T follicular helper cell (primary cell): ENCODE measurements around the gene DPM2.

Experiments
- DNase-seq: peaks from one replicate; pipeline ENCODE4 v3.0.0-alpha.2; 2020; ENCODE audit warnings: low read depth

Gene DPM2

DNA sequence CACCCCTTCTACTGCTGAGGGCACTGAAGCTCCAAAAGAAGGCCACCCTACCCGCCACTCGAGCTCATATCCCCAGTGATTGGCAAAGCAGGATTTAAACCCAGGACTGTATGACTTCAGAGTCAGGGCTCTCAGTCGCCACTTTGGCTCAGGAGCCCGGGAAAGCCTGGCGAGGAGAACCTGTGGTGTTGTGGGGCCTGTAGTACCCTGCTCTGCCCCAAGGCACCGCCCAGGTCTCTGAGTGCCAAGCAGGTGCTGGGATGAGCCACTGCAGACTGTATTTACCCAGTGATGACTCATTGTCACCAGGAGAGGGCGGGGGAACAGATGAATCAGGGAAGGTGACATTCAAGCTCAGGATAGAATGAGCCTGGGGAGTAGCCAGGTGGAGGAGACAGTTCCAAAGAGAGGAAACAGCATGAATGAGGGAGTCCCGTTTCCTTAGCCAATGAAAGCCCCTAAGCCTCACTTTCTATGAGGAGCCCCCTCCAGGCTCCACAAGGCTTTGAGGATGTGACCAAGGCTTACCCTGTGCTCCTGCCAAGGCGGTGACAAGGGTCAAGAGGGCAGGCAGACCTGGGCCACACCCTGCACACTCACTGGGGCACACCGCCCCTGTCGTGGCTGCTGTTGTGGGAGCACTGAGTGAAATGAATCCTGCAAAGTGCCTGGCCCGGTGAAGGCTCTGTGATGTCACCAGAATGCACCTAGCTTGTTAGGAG, 17.8 kb upstream of the DPM2 start:
- DNase-seq: peak; percentile 80

- no peak for DNase-seq
These were observed 17.2 kb upstream of the DPM2 start for GRCh38 chr9:127954831-127955293.

DNA sequence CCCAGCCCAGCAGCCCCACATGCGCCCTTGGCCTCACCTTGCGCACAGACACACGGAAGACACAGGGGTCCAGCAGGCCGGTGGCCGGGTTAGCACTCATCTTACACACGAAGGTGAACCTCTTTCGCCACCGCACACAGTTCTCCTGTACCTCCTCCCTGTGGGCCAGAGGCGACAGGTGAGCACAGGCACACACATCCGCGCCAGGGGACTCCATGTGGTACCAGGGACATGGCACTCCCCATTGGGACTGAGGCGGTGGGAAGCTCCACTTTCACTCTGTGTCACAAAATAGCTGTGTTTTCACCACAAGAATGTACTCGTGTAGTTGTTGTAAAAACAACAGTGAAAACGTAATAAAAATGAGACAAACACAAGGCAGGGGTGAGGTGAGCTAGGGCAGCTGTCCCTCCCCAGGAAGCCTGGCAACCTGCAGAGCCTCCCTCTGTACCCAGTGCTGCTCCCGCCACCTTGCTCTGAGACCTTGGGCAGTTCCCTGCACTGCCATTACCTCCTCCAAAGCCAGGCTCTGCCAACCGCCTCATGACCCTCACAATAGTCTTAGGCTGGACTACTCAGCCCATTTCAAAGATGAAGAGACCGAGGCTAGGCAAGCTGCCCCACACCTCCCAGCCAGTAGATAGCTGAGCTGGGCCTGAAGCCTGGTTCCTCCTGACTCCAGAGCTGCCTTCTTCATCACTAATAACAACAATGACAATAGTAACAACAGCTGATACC, 16.3 kb upstream of the DPM2 start:
- DNase-seq: no peak

GRCh38 chr9:127953154-127953553, 15.5 kb upstream of the DPM2 start:
- DNase-seq: no peak

- no peak for DNase-seq
These were observed 13.0 kb upstream of the DPM2 start for GRCh38 chr9:127950513-127951289.

DNA sequence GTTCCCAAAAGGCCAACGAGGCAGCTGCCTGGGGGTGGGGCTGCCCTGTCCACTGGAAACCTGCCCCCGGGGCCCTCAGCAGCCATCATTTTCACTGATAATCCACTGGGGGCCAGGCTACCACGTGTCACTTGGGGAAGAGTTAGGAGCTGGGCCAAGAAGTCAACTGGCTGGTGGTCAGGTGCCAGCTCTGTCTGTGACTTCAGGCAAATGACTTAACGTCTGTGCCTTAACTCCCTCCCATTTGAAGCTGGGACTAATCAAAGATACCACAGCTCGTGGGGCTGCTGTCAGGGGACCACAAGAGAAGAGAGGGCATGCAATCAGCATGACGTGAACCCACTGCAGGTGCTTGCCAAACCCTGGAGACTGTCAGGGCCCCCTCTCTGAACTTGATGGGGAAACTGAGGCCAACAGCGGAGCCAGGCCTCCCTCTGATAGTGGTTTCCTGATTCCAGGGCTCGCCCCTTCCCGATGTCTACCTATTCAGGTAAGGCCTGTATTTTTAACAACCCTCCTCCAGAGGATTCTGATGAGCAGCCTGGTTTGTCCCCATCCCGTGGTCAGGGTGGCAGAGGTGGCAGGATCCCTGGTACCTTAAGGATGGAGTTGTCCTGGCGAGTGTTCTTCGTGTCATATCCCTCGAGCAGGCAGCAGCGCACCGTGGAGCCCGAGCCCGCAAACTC, 12.3 kb upstream of the DPM2 start:
- DNase-seq: no peak

DNA sequence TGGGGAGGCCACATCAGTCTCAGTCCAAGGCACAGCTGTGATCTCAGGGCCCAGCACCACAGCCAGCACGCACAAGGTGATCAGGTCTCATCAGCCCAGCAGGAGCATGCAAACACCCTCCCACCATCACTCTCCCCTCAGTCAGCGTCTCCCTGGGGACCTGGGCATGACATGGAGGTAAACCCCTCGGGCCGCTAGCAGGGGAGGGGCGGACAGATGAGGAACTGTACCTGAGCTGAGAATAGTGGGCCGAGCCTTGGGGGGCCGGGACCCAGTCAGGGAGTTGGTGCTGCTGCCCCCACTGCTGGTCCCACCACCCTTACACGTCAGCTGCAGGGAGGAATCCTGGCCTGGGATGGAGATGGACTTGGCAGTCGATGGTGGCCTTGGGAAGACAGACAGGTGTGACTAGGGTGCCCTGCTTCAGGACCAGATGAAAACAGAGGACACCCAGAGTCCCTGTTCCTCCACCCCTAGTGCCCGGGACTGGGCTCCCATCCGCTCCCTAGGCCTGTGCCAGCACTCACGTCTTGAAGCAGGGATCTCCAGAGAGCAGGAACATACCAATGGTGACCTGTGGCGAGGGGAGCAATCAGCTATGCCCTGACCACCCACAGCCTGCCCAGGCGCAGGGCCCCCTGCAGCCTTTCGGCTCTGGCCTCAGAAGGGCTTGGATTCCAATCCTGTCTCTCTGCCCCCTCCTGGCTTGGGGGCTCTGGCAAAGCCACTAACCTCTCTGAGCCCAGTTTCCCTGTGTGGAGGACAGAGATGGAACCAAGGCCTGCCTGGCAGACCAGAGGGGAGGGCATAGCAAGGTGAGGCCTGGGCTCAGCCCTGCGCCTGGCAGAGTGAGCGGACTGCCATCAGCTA, 10.4 kb upstream of the DPM2 start:
- DNase-seq: no peak

GRCh38 chr9:127946728-127947127, 9.1 kb upstream of the DPM2 start:
- DNase-seq: no peak

DNA sequence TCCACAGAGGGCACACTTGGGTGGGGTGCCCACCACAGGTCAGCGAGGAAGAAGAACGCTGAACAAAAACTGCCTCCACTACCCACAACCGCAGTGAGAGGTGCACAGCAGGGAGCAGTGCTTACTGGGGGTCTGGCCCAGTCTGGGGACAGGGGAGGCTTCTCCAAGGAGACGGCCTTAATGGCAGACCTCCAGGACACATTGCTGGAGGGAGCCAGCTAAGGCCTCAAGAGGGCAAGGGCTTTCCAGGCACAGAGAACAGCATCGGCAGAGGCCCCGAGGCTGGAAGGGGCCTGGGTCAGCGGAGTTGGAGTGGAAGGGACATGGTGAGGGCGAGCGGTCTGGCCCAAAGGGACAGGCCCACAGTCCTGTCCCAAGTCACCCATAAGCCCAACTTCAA, 8.3 kb upstream of the DPM2 start:
- no peak for DNase-seq

DNA sequence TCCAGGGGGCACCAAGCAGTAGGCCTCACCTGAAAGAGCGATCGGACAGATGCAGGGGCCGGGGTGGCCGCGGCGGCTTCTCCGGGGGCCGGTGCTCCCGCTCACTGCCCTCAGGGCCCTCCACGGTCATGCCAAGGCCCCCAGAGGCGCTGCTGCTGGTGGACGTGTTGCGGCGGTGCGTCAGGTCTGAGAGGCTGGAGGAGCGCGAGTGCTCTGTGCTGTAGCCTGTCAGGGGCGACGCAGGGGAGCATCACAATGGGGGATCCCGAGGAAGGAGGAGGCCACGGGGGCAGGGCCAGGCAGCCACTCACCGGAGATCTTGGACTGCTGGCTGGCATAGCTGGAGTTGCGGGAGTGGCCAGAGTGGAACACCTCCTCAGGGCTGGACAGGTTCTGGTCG, 7.7 kb upstream of the DPM2 start:
- DNase-seq: no peak

DNA sequence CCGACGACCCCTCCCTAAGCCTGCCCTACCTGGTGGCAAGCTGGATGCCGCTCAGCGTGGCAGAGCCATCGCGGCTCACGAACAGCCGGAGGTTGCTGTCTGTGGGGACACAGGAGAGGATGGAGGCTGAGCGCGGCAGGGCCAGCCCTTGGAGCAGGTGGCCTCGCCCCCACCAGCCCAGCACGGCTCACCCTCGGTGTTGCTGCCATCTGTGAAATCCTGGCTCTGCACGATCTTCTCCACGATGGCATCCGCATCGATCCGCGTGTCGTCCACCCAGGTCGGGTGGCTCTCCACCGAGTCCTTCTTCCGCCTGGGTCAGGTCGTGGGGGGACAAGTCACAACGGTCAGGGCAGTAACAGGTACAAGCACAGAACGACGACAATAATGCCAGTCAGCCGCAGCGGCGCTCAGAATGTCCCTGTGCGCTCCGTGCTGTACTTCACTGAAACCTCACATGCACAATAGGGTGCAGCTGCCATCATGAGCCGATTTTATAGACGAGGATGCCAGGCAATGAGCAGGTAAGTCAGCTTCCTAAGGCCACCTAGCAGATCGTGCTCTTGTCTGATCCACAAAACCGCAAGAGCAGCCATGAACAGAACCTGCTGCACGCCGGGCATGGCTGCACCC, 7.0 kb upstream of the DPM2 start:
- no peak for DNase-seq

DNA sequence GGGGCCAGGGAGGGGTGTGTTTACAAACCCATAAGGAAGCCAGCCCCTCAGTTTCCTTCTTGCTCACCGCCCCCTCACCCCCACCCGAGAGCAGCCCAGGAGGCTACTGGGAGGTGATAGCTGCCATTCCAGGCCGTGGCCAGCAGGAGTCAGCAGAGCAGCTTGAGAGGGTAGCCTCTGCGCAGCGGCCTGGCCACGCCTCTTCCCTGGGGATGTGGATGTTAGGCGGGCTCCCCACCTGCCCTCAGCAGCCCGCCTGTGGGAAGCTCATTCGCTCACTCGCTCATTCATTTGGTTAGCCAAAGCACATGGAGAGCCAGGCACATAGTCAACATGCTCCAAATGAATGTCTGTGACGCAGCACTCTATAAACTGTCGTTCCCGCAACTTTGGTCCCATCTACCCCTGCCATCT, 6.1 kb upstream of the DPM2 start:
- DNase-seq: peak; percentile 63

- no peak for DNase-seq
These were observed 5.5 kb upstream of the DPM2 start for GRCh38 chr9:127943011-127943662.

DNA sequence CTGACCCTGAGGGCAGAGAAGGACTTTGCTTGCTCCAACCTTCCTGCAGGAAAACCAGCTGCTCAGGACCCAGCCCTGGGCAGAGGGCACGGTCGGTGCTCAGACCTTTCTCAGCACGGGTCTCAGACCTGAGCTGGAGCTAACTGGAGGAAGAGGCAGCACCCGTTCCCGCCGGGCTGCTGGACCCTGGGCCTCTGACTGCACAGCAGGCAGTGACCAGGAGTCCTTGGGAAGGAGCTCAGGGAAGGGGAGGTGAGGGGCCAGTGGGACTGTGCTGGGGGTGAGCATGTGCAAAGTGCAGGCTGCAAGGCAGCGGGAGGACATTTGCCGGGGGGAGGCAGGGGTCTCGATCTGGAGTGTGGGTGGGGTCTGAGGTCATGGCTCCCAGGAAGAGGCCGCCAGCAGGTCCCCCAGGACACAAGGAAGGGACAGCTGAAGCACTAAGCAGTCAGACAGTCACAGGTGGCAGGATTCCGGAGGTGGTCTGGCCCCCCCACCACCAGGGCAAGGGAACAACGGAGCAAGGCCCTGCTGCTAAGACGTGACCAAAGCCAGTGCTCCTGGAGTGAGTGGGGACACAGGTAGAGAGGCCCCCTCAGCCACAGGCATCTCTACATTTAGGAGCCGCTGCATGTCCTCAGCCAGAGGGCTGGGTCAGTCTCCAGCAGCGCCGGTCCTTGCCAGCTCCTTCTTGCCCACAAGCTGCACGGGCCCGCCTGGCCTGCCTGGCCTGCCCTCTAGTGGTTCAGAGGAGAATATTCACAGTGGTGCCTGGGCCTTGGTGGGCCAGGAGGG, 4.8 kb upstream of the DPM2 start:
- DNase-seq: no peak

GRCh38 chr9:127941961-127942215, 4.2 kb upstream of the DPM2 start:
- no peak for DNase-seq

DNA sequence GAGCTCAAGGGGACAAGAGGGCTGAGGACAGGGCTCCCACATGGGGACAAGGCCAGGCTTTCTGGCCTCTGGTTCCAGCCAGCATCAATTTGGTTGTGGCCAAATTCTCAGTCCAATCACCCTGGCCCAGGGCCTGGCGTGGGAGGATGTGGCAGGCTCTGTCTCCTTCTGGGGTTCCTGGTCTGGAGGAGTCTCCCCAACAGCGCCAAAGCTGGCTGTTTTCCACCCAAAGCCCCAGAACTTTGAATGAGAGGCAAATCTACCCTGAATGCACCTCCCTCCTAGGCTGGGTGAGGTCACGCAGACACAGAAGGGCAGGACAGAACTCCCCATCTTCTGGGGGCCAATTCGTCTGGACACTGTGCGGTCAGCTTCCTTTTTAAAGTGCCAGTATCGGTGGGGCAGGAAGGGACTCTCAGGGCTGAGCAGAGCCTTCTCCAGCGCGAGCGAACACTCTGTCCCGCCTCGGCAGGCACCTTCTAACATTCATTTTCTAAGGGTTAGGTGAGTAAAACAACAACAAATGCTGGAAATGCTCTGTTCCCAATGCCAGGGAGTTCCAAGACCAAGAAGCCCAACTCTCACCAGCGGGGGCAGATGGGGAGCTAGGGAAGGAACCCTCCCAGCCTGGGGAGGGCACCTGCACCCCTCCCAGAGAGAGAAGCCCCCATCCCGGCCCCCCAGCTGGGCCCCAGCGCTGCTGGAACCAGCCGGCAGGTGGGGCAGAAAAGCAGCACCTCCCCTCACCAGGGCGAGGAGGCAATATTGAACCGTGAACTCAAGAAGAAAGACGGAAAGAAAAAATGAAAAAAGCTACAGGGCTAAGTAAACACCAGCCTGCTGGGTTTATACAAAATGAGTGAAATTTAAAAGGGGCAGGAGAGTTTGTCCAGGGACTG, 3.7 kb upstream of the DPM2 start:
- no peak for DNase-seq

- DNase-seq: no peak
These were observed 2.9 kb upstream of the DPM2 start for GRCh38 chr9:127940593-127940992.

DNA sequence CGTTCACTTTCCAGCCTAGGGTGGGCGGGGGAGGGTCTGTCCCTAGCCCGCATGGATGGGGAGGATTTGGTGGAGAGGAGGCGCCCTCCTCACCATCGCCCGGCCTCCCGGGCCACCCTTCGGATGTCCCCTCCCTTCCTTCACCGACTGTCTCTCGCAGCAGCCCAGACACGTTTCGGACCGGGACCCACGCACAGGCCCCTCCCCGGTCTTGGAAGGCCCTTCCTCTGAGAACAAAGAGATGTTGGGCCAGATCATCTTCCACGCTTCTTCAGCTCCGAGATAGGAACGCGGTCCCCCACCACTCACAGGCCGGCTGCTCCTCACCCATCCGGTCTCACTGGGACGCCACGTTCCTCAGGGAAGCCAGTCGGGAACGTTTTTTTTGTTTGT, 640 bp upstream of the DPM2 start:
- DNase-seq: no peak

- no peak for DNase-seq
These were observed 632 bp downstream of the DPM2 start for GRCh38 chr9:127937056-127937387.
